GM12878 (cell line): ENCODE results near the gene TMEM14C. TPM values are rescaled to one million over a fixed set of nuclear protein-coding genes. Genes with fewer than 3 reads are reported as not detected.
"Not testable (repeated sequence)": the region's sequence is repeated elsewhere in the genome, so short reads cannot be mapped to it uniquely, and the experiment has no call there.

ENCODE experiments used
- ATAC-seq: fragments of 200-7000 bp; cut with Tn5 transposase; 3 replicates; pipeline ENCODE4 v1.9.1; 2020; ENCODE audit warnings: mild to moderate bottlenecking, moderate library complexity
- BruUV-seq: library from RNA; stranded (reverse); fragments of 400-500 nt; replicated peaks from 2 replicates; lab custom pipeline; 2021; lab: Mats Ljungman, UMichigan
- CTCF ChIA-PET: fragments of 300-600 bp; sonication (Branson Sonifier 250); formaldehyde crosslinking; extraction: SDS; loops from one replicate; lab custom pipeline; 2021; ENCODE audit warnings: inconsistent platforms; lab: Yijun Ruan, JAX
- POLR2A ChIA-PET: fragments of 350-600 bp; formaldehyde crosslinking; extraction: SDS; loops from one replicate; lab custom pipeline; 2021; ENCODE audit warnings: inconsistent platforms; lab: Charles Lee
- RAD21 ChIA-PET: fragments of 300-600 bp; sonication (Branson Sonifier 250); formaldehyde crosslinking; loops from one replicate; lab custom pipeline; 2023; ENCODE audit warnings: antibody characterized with exemption; ENCODE audit not compliant: unreplicated experiment; lab: Charles Lee
- SMC1A ChIA-PET: fragments of 300-600 bp; sonication (Branson Sonifier 250); formaldehyde crosslinking; loops from one replicate; lab custom pipeline; 2023; ENCODE audit not compliant: unreplicated experiment, uncharacterized antibody; lab: Charles Lee
- DNase-seq: peaks from one replicate; pipeline ENCODE4 v3.0.0-alpha.2; 2011; ENCODE audit warnings: low read depth, low spot score
- FAIRE-seq: peaks from 3 replicates; lab custom pipeline; 2011; peaks lifted over from hg19 to GRCh38; lab: Jason Lieb, UNC
- H2AFZ ChIP-seq: 2 replicates; pipeline ENCODE4 v1.6.0; 2011; ENCODE audit warnings: low read depth, low read length, control low read depth; ENCODE audit not compliant: control insufficient read depth
- H3K27ac ChIP-seq: 2 replicates; pipeline ENCODE4 v1.5.1; 2011; ENCODE audit warnings: control low read depth; ENCODE audit not compliant: control insufficient read depth, insufficient read depth
- H3K27me3 ChIP-seq, 2 experiments: replicated peaks in 1 of 2; 2 replicates each; pipeline versions ENCODE4 v1.6.0 to v1.6.1; 2011; ENCODE audit warnings: low read length in 1 of 2; ENCODE audit not compliant: control insufficient read depth in 2 of 2, insufficient read depth in 2 of 2
- H3K36me3 ChIP-seq, 2 experiments: 2 replicates each; pipeline ENCODE4 v1.5.1; 2011; ENCODE audit warnings: low read length in 1 of 2; ENCODE audit not compliant: control insufficient read depth in 2 of 2, insufficient read depth in 2 of 2
- H3K4me1 ChIP-seq: 2 replicates; pipeline ENCODE4 v1.6.1; 2011; ENCODE audit warnings: mild to moderate bottlenecking, low read length, moderate library complexity, mixed read lengths; ENCODE audit not compliant: control insufficient read depth, insufficient read depth
- H3K4me2 ChIP-seq: 2 replicates; pipeline ENCODE4 v1.6.0; 2011; ENCODE audit warnings: control low read depth; ENCODE audit not compliant: control insufficient read depth, insufficient read depth
- H3K4me3 ChIP-seq: fragments of 200-600 bp; sonication (generic); 2 replicates; pipeline ENCODE4 v1.5.1; 2016
- H3K79me2 ChIP-seq: 2 replicates; pipeline ENCODE4 v1.6.0; 2011; ENCODE audit warnings: low read length; ENCODE audit not compliant: control insufficient read depth, insufficient read depth
- H3K9ac ChIP-seq: 2 replicates; pipeline ENCODE4 v1.8.0; 2011; ENCODE audit warnings: low read length, control low read depth, mixed read lengths; ENCODE audit not compliant: control insufficient read depth, insufficient read depth
- H3K9me3 ChIP-seq: replicated peaks from 3 replicates; pipeline ENCODE4 v1.5.1; 2011; ENCODE audit warnings: mild to moderate bottlenecking, low read length; ENCODE audit not compliant: control insufficient read depth, insufficient read depth
- H4K20me1 ChIP-seq: 2 replicates; pipeline ENCODE4 v1.6.0; 2011; ENCODE audit not compliant: control insufficient read depth, insufficient read depth
- BHLHE40 ChIP-seq, 2 experiments: fragments of 450-650 bp in 1 of 2; IDR thresholded peaks; 2 replicates each; pipeline ENCODE4 v1.6.1; 2011 to 2017; ENCODE audit warnings: low read depth in 2 of 2, borderline replicate concordance in 1 of 2, improper control_type of control experiment in 1 of 2, low read length in 1 of 2, mild to moderate bottlenecking in 1 of 2
- CTCF ChIP-seq, 3 experiments: IDR thresholded peaks in 2 of 3; conservative IDR thresholded peaks in 1 of 3; 2 replicates each; pipeline ENCODE4 v1.5.1; 2011; ENCODE audit warnings: low read depth in 3 of 3, low read length in 3 of 3, mild to moderate bottlenecking in 3 of 3, control low read depth in 2 of 3, moderate library complexity in 2 of 3, inconsistent platforms in 1 of 3, mixed read lengths in 1 of 3; ENCODE audit not compliant: control insufficient read depth in 2 of 3, insufficient read depth in 1 of 3; ENCODE audit errors: extremely low read depth in 1 of 3
- ETV6 ChIP-seq, 2 experiments: fragments of 450-650 bp in 1 of 2; IDR thresholded peaks in 1 of 2; conservative IDR thresholded peaks in 1 of 2; 2 replicates each; pipeline ENCODE4 v1.6.1; 2014; ENCODE audit warnings: antibody characterized with exemption in 1 of 2, borderline replicate concordance in 1 of 2, low read depth in 1 of 2, mild to moderate bottlenecking in 1 of 2, moderate library complexity in 1 of 2
- NFYB ChIP-seq: IDR thresholded peaks from 2 replicates; pipeline ENCODE4 v1.6.1; 2011; ENCODE audit warnings: low read depth, mild to moderate bottlenecking, low read length, improper control_type of control experiment, moderate library complexity; ENCODE audit not compliant: insufficient read depth
- NKRF ChIP-seq: fragments of 450-650 bp; conservative IDR thresholded peaks from 2 replicates; pipeline ENCODE4 v1.6.1; 2017; ENCODE audit warnings: mild to moderate bottlenecking, moderate library complexity
- POLR2A ChIP-seq: IDR thresholded peaks from 2 replicates; pipeline ENCODE4 v1.6.1; 2011; ENCODE audit warnings: low read depth, mild to moderate bottlenecking, low read length
- POLR2AphosphoS2 ChIP-seq: IDR thresholded peaks from 2 replicates; pipeline ENCODE4 v1.6.1; 2011; ENCODE audit warnings: low read depth, mild to moderate bottlenecking, low read length, improper control_type of control experiment, moderate library complexity
- RAD21 ChIP-seq: IDR thresholded peaks from 2 replicates; pipeline ENCODE4 v1.6.1; 2011; ENCODE audit warnings: mild to moderate bottlenecking, low read depth, low read length, moderate library complexity; ENCODE audit not compliant: insufficient read depth
- SMAD5 ChIP-seq: IDR thresholded peaks from 2 replicates; pipeline ENCODE4 v1.6.1; 2016; ENCODE audit warnings: antibody characterized with exemption, low read depth
- SPI1 ChIP-seq: IDR thresholded peaks from 2 replicates; pipeline ENCODE4 v1.6.1; 2011; ENCODE audit warnings: low read depth, mild to moderate bottlenecking, low read length, moderate library complexity, borderline replicate concordance; ENCODE audit not compliant: insufficient read depth
- SUZ12 ChIP-seq: fragments of 200-600 bp; sonication (generic); IDR thresholded peaks from one replicate; pipeline ENCODE4 v1.6.1; 2018; ENCODE audit warnings: antibody characterized with exemption, mild to moderate bottlenecking; ENCODE audit not compliant: unreplicated experiment
- WGBS: methylation state at CpG from one replicate; pipeline ENCODE4 v1.1.6; 2016; ENCODE audit warnings: low lambda C conversion rate; ENCODE audit not compliant: insufficient replicate concordance, insufficient coverage; ENCODE audit errors: missing lambda C conversion rate; 5-methylcytosine and 5-hydroxymethylcytosine counted together
- in situ Hi-C: fragments of 300-500 bp; cut with MboI; formaldehyde crosslinking; loops from 9 replicates; pipeline ENCODE4 v1.14.3; 2018; ENCODE audit warnings: mixed read lengths
- intact Hi-C: fragments of 100-400 bp; cut with micrococcal nuclease; formaldehyde crosslinking; loops from one replicate; pipeline ENCODE4 v1.14.2; 2022; ENCODE audit not compliant: unreplicated experiment
- polyA plus RNA-seq, 11 experiments: library from polyadenylated mRNA; depleted of rRNA in 4 of 11; unstranded in 6 of 11; stranded (reverse) in 5 of 11; fragments of >200 nt; fragmentation: Nextera tagmentation in 4 of 11; fragmentation: Illumina TruSeq in 1 of 11; extraction: Ambion mirVana in 4 of 11; extraction: Trizol in 1 of 11; gene quantifications; 1 replicate in 1 of 11; 2 replicates in 10 of 11; pipeline versions ENCODE4 v1.2.1 to v1.2.3, GENCODE V29; 2011 to 2016; ENCODE audit warnings: inconsistent platforms in 2 of 11, missing spikeins in 2 of 11, low read depth in 1 of 11
- total RNA-seq, 4 experiments: library from RNA; depleted of rRNA in 3 of 4; stranded (reverse); fragments of >200 nt in 3 of 4; fragmentation: Illumina TruSeq in 1 of 4; extraction: Trizol in 1 of 4; gene quantifications; 2 replicates each; pipeline versions ENCODE4 v1.2.1 to v1.2.3, GENCODE V29; 2013 to 2021

TMEM14C gene
- total and polyA plus RNA-seq, 10 of the 15 experiments (the other 5 are each of a cell fraction or from before 2014, with no cell fraction given), result 66.0 to 224 (median 134) TPM

- TF ChIP-seq ETV6 (conservative IDR thresholded peaks at IDR 0.05 in 1 of 2, IDR thresholded peaks at IDR 0.05 in 1 of 2; ENCODE audit: borderline replicate concordance in 1 of 2, low read depth in 1 of 2) (0 out of 4 replicates have a peak, but pooled peaks of 1 of the 2 experiments have one; percentile 11), SPI1 (no peak), POLR2AphosphoS2 (no peak), SUZ12 (no peak), BHLHE40 (IDR thresholded peaks at IDR 0.05; ENCODE audit: borderline replicate concordance in 1 of 2, low read depth in 2 of 2, low read length in 1 of 2) (0 out of 4 replicates have a peak, but pooled peaks of 1 of the 2 experiments have one; percentile 4)
These were observed 2.5 kb upstream of the TMEM14C start (continued) for GRCh38 chr6:10720265-10720959.

GRCh38 chr6:10720960-10721849, 1.7 kb upstream of the TMEM14C start:
- Histone ChIP-seq H3K9ac (peak overlapping the region; percentile 40; the same call in 1 of the 2 replicates), H3K4me3 (peak overlapping the region; percentile 97), H3K9me3 (peaks cover 12% of the 10 kb centered on the region), H2AFZ (peak overlapping the region; percentile 63), H3K79me2 (peaks cover 13% of the 10 kb centered on the region), H3K27ac (peak overlapping the region; percentile 78), H3K4me2 (peak overlapping the region; percentile 75)
- H3K36me3 ChIP-seq, H3K27me3 ChIP-seq, BruUV-seq, H3K4me1 ChIP-seq, in situ Hi-C loops, DNase-seq: not testable (repeated sequence)
- FAIRE-seq, result peak; percentile 18
- CTCF ChIA-PET, result interaction anchor here (1.0 to 2.2 kb wide), 7 partner anchors 10 to 213 kb away, joined by 3 to 8 read pairs (median 4); no protein-coding TSS in a partner anchor
- 75% methylated on average over 17 of the region's 17 CpGs for WGBS
- intact Hi-C loops, result loop anchor here (10.0 kb wide), 1 partner anchor 186 kb away; no protein-coding TSS in a partner anchor
- peak; percentile 81 for TF ChIP-seq NFYB
- TF ChIP-seq RAD21, result peak; percentile 33; the same call in 1 of the 2 replicates
- 0 out of 2 replicates have a peak, but pooled peaks have one; percentile 15 for TF ChIP-seq NKRF
- TF ChIP-seq POLR2A, result 0 out of 2 replicates have a peak, but pooled peaks have one; percentile 6
- TF ChIP-seq CTCF (IDR thresholded peaks at IDR 0.05 in 2 of 3, conservative IDR thresholded peaks at IDR 0.05 in 1 of 3; ENCODE audit: control insufficient read depth in 2 of 3, extremely low read depth in 1 of 3, insufficient read depth in 1 of 3, low read depth in 3 of 3, low read length in 3 of 3), result peak in 1 of 3 experiments; percentile 9; a peak in 1 of 6 replicates
- TF ChIP-seq SMAD5, result 0 out of 2 replicates have a peak, but pooled peaks have one; percentile 26
- TF ChIP-seq, all 136 proteins: peak for 6; not testable (repeated sequence) for 130
- POLR2A ChIA-PET, result interaction anchor here (0.5 to 6.0 kb wide), 5 partner anchors 22 to 210 kb away, joined by 3 to 40 read pairs (median 4); partner anchors contain the start of genes C6orf52, PAK1IP1 and TMEM14B
- RAD21 ChIA-PET, result interaction anchor here (0.8 to 2.4 kb wide), 11 partner anchors 14 to 243 kb away, joined by 3 to 12 read pairs (median 4); partner anchors contain the start of genes C6orf52, PAK1IP1 and TMEM14B
- H4K20me1 ChIP-seq, ATAC-seq: not testable (repeated sequence)
- SMC1A ChIA-PET, result interaction anchor here (0.9 to 4.1 kb wide), 10 partner anchors 9 to 243 kb away, joined by 3 to 46 read pairs (median 4); partner anchors contain the start of genes C6orf52, PAK1IP1 and TMEM14B
